Measurements from ENCODE around the gene BICDL1.

BICDL1 gene

GRCh38 chr12:120051535-120051934 lies 62.5 kb downstream of the BICDL1 start:
- Mint-ChIP-seq H3K36me3 (peaks cover 8% of the 10 kb centered on the region), H3K4me1 (peaks cover 2% of the 10 kb centered on the region), H3K9me3 (peaks cover 4% of the 10 kb centered on the region), H3K4me3 (no peak overlapping the region), H3K27me3 (no peaks in the 10 kb centered on the region), H3K27ac (no peak overlapping the region)
- ATAC-seq (ENCODE audit: low read depth) (no peak), DNase-seq (ENCODE audit: low spot score in 2 of 2) (no peak)

GRCh38 chr12:120054293-120054692 lies 65.3 kb downstream of the BICDL1 start:
- Mint-ChIP-seq H3K4me3 (no peak overlapping the region), H3K27ac (no peak overlapping the region), H3K36me3 (peaks cover 8% of the 10 kb centered on the region), H3K9me3 (peaks cover 4% of the 10 kb centered on the region), H3K4me1 (peaks cover 2% of the 10 kb centered on the region), H3K27me3 (no peaks in the 10 kb centered on the region)
- ATAC-seq (ENCODE audit: low read depth) (no peak), DNase-seq (ENCODE audit: low spot score in 2 of 2) (no peak)

- no peak for DNase-seq (ENCODE audit: low spot score in 2 of 2)
- no peak overlapping the region for H3K27ac Mint-ChIP-seq
- no peak overlapping the region for H3K4me3 Mint-ChIP-seq
- ATAC-seq (ENCODE audit: low read depth): no peak
- no peaks in the 10 kb centered on the region for H3K27me3 Mint-ChIP-seq
- peaks cover 4% of the 10 kb centered on the region for H3K9me3 Mint-ChIP-seq
- peaks cover 2% of the 10 kb centered on the region for H3K4me1 Mint-ChIP-seq
- H3K36me3 Mint-ChIP-seq: peaks cover 8% of the 10 kb centered on the region
Measured at GRCh38 chr12:120055231-120056000, 66.4 kb downstream of the BICDL1 start.

- no peak overlapping the region for H3K4me3 Mint-ChIP-seq
Measured at GRCh38 chr12:120056739-120057138, 67.7 kb downstream of the BICDL1 start.

GRCh38 chr12:120060196-120060595 lies 71.2 kb downstream of the BICDL1 start:
- Mint-ChIP-seq H3K9me3 (no peaks in the 10 kb centered on the region), H3K36me3 (peaks cover 7% of the 10 kb centered on the region)

More at GRCh38 chr12:120056739-120057138, 67.7 kb downstream of the BICDL1 start:
- Mint-ChIP-seq H3K27ac (no peak overlapping the region), H3K9me3 (peaks cover 3% of the 10 kb centered on the region), H3K4me1 (peaks cover 2% of the 10 kb centered on the region), H3K36me3 (peaks cover 8% of the 10 kb centered on the region), H3K27me3 (no peaks in the 10 kb centered on the region)
- ATAC-seq (ENCODE audit: low read depth): no peak
- no peak for DNase-seq (ENCODE audit: low spot score in 2 of 2)

GRCh38 chr12:120060717-120061116 lies 71.7 kb downstream of the BICDL1 start:
- DNase-seq (ENCODE audit: low spot score in 2 of 2): no peak
- Mint-ChIP-seq H3K36me3 (peaks cover 7% of the 10 kb centered on the region), H3K27me3 (no peaks in the 10 kb centered on the region), H3K4me1 (no peaks in the 10 kb centered on the region), H3K9me3 (no peaks in the 10 kb centered on the region), H3K4me3 (no peak overlapping the region), H3K27ac (no peak overlapping the region)
- ATAC-seq (ENCODE audit: low read depth): no peak

More at GRCh38 chr12:120060196-120060595, 71.2 kb downstream of the BICDL1 start:
- Mint-ChIP-seq H3K4me1 (no peaks in the 10 kb centered on the region), H3K27me3 (no peaks in the 10 kb centered on the region), H3K4me3 (no peak overlapping the region), H3K27ac (no peak overlapping the region)
- ATAC-seq (ENCODE audit: low read depth) (no peak), DNase-seq (ENCODE audit: low spot score in 2 of 2) (no peak)

- Mint-ChIP-seq H3K4me1 (no peaks in the 10 kb centered on the region), H3K36me3 (peaks cover 7% of the 10 kb centered on the region), H3K27me3 (no peaks in the 10 kb centered on the region), H3K4me3 (no peak overlapping the region), H3K9me3 (no peaks in the 10 kb centered on the region), H3K27ac (no peak overlapping the region)
- no peak for DNase-seq (ENCODE audit: low spot score in 2 of 2)
- ATAC-seq (ENCODE audit: low read depth): no peak
Measured at GRCh38 chr12:120061575-120062214, 72.7 kb downstream of the BICDL1 start.

- no peaks in the 10 kb centered on the region for H3K9me3 Mint-ChIP-seq
- no peaks in the 10 kb centered on the region for H3K27me3 Mint-ChIP-seq
- peaks cover 7% of the 10 kb centered on the region for H3K36me3 Mint-ChIP-seq
- ATAC-seq (ENCODE audit: low read depth) (no peak), DNase-seq (ENCODE audit: low spot score in 2 of 2) (no peak)
- no peak overlapping the region for H3K27ac Mint-ChIP-seq
- no peak overlapping the region for H3K4me3 Mint-ChIP-seq
- H3K4me1 Mint-ChIP-seq: no peaks in the 10 kb centered on the region
Measured at GRCh38 chr12:120062976-120063579, 74.0 kb downstream of the BICDL1 start.

GRCh38 chr12:120064054-120064940 lies 75.3 kb downstream of the BICDL1 start:
- H3K27ac Mint-ChIP-seq: no peak overlapping the region
- ATAC-seq (ENCODE audit: low read depth): no peak

GRCh38 chr12:120065472-120065871 lies 76.4 kb downstream of the BICDL1 start:
- H3K27ac Mint-ChIP-seq: no peak overlapping the region
- no peaks in the 10 kb centered on the region for H3K27me3 Mint-ChIP-seq
- H3K4me1 Mint-ChIP-seq: no peaks in the 10 kb centered on the region
- DNase-seq (ENCODE audit: low spot score in 2 of 2): no peak
- no peak for ATAC-seq (ENCODE audit: low read depth)
- H3K9me3 Mint-ChIP-seq: no peaks in the 10 kb centered on the region
- H3K4me3 Mint-ChIP-seq: no peak overlapping the region
- H3K36me3 Mint-ChIP-seq: peaks cover 7% of the 10 kb centered on the region

More at GRCh38 chr12:120064054-120064940, 75.3 kb downstream of the BICDL1 start:
- H3K9me3 Mint-ChIP-seq: no peaks in the 10 kb centered on the region
- H3K4me1 Mint-ChIP-seq: no peaks in the 10 kb centered on the region
- H3K4me3 Mint-ChIP-seq: no peak overlapping the region
- no peak for DNase-seq (ENCODE audit: low spot score in 2 of 2)
- peaks cover 7% of the 10 kb centered on the region for H3K36me3 Mint-ChIP-seq
- no peaks in the 10 kb centered on the region for H3K27me3 Mint-ChIP-seq

GRCh38 chr12:120066341-120066740 lies 77.3 kb downstream of the BICDL1 start:
- Mint-ChIP-seq H3K27ac (no peak overlapping the region), H3K36me3 (peaks cover 6% of the 10 kb centered on the region), H3K27me3 (no peaks in the 10 kb centered on the region), H3K4me3 (no peak overlapping the region), H3K4me1 (no peaks in the 10 kb centered on the region), H3K9me3 (no peaks in the 10 kb centered on the region)
- no peak for DNase-seq (ENCODE audit: low spot score in 2 of 2)
- no peak for ATAC-seq (ENCODE audit: low read depth)

GRCh38 chr12:120067084-120067869 lies 78.2 kb downstream of the BICDL1 start:
- Mint-ChIP-seq H3K36me3 (peaks cover 6% of the 10 kb centered on the region), H3K9me3 (no peaks in the 10 kb centered on the region), H3K4me1 (no peaks in the 10 kb centered on the region), H3K4me3 (no peak overlapping the region), H3K27ac (no peak overlapping the region), H3K27me3 (no peaks in the 10 kb centered on the region)
- DNase-seq (ENCODE audit: low spot score in 2 of 2) (no peak), ATAC-seq (ENCODE audit: low read depth) (no peak)

- ATAC-seq (ENCODE audit: low read depth) (no peak), DNase-seq (ENCODE audit: low spot score in 2 of 2) (no peak)
- no peaks in the 10 kb centered on the region for H3K27me3 Mint-ChIP-seq
- H3K36me3 Mint-ChIP-seq: peaks cover 6% of the 10 kb centered on the region
- no peaks in the 10 kb centered on the region for H3K9me3 Mint-ChIP-seq
- no peaks in the 10 kb centered on the region for H3K4me1 Mint-ChIP-seq
- no peak overlapping the region for H3K4me3 Mint-ChIP-seq
- no peak overlapping the region for H3K27ac Mint-ChIP-seq
Measured at GRCh38 chr12:120067901-120068300, 78.9 kb downstream of the BICDL1 start.

Measured in memory B cell (primary cell).